HG03457 (cell line): ENCODE data around the gene TTC5.
A peak's percentile ranks its signal among the peaks of the same experiment; 100 is the strongest.
"Not testable (repeated sequence)": the region's sequence is repeated elsewhere in the genome, so short reads cannot be mapped to it uniquely, and the experiment has no call there.

Source experiments
- ATAC-seq: cut with Tn5 transposase; IDR thresholded peaks from one replicate; pipeline ENCODE4 v1.9.1; 2021; ENCODE audit warnings: moderate number of reproducible peaks; ENCODE audit not compliant: unreplicated experiment

Gene TTC5, protein sequence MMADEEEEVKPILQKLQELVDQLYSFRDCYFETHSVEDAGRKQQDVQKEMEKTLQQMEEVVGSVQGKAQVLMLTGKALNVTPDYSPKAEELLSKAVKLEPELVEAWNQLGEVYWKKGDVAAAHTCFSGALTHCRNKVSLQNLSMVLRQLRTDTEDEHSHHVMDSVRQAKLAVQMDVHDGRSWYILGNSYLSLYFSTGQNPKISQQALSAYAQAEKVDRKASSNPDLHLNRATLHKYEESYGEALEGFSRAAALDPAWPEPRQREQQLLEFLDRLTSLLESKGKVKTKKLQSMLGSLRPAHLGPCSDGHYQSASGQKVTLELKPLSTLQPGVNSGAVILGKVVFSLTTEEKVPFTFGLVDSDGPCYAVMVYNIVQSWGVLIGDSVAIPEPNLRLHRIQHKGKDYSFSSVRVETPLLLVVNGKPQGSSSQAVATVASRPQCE

DNA sequence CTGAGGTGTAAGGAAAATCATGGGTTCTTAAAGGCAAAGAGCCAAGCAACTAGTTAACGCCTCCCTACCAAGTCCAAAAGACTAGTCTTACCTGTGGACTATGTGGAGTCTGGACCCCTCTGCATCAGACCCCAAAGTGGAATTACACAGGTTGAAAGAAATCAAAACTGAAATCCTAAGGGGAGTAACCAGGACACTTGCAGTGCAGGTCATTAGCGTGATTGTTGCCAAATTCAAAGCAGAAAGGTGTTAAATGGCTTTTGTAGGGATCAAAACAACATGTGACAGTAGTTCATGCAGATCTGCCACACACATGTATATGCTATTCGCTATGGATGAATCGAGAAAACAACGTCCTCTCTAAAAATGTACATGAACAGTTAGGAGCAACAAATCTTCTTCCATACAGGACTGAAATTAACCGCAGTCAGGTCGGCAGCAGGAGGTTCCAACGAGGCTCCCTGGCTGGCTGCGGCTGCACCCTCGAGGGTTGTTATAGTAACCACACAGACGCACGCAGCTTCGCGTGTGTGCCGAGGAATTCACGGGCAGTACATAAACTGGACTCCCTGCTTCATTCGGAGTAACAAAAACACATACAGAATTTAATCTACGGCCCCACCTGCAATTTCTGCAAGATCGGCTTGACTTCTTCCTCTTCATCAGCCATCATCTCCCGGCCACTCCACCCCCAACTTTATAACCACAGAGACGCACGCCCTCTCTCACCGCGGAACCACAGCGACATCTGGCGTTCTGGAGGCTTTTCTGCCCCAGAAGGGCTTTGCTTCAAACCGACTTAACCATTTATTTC is at the start of gene TTC5:
TSS of gene TTC5 (minus strand) at position 687 of the 814 bp plus-strand sequence. CDS start at position 673, 14 bp downstream.
- peak; percentile 88 for ATAC-seq

DNA sequence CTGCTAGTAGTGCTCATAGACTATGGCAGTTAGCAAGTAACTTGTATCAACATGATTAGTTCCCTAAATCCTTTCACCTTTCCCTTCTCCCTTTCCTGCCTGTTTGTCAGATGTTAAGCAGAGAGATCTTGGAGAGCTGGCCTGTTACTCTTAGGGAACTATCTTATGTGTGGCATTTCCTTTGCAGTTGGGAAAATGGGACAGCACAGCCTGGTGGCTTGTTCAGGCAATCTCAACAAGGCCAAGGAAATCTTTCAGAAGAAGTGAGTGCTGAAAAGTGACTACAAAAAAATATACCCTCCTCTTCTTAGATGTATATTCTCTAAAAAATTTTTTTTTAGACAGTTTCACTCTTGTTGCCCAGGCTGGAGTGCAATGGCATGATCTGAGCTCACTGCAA is 45.1 kb upstream of the TTC5 start:
- ATAC-seq, result no peak

DNA sequence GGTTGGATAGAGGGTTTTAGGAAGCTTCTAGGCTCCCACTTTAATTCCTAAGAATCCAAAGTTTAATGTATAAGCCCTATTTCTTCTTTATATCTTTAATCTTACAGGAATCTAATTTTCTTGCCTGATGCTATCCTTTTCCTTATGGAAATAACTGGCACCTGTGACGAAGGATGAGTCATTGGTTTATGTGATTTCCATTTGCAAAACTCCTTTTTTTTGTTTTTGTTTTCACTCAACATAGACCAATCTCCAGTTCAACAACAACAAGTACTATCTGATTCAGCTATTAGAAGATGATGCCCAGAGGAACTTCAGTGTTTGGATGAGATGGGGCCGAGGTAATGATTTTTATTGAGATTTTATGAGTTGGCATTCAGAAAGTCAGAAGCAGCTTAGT is 44.5 kb upstream of the TTC5 start:
- no peak for ATAC-seq

DNA sequence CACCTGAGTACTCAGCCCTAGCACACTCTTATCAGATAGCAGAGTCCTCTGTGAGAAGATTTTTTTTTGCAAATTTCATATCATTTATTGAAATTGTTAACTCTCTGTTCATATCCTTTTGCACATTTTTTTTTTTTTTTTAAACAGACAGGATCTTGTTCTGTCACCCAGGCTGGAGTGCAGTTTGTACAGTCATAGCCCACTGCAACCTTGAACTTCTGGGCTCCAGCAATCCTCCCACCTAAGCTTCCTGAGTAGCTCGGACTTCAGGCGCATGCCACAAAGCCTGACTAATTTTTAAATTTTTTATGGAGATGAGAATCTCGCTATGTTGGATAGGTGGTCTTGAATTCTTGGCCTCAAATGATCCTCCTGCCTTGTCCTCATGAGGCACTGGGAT is 42.0 kb upstream of the TTC5 start:
- ATAC-seq, result no peak

DNA sequence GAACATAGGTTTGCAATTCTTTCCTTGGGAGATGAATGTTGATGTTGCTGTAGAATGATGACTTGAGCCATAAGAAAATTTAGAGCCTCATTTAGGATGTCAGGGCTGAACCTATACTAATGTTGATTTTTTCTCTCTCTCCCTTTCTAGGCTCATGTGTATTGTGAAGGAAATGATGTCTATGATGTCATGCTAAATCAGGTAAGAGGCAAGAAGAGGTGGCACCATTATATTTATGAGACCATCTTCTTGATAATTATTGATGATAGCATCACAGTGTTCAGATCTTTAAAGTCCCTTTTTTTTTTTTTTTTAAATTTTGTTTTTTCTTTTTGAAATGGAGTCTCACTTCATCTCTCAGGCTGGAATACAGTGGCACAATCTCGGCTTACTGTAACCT is 41.0 kb upstream of the TTC5 start:
- no peak for ATAC-seq

DNA sequence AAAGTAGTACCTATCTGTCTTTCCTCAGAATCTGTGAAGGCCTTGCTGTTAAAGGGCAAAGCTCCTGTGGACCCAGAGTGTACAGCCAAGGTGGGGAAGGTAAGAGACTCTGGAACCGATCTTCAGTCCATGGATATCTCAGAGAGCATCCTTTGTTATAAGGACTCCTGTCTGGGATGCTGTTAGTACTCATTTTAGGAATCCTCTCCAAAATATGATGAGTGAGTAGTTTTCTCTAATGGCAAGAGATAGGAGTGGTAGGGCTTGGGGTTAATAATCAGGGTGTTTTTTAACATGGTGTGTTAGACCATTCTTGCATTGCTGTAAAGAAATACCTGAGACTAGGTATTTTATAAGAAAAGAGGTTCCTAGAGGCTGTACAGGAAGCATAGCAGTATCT is 39.6 kb upstream of the TTC5 start:
- no peak for ATAC-seq

DNA sequence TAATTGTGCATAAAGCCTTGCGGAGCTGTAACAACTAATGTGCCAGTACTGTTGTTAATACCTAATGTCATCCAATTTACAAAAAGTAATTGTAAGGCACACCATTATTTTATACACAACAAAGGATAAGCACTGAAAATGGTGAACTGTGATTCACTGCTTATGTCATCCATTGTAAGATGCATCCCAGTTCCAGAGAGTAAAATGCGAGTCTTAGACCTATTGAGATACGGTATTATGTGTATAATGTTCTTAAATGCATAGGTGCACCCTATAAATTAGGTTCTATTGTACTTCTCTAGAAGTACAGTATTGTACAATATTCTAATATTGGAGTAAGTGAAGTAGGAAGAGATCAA is 38.1 kb upstream of the TTC5 start:
- no peak for ATAC-seq

DNA sequence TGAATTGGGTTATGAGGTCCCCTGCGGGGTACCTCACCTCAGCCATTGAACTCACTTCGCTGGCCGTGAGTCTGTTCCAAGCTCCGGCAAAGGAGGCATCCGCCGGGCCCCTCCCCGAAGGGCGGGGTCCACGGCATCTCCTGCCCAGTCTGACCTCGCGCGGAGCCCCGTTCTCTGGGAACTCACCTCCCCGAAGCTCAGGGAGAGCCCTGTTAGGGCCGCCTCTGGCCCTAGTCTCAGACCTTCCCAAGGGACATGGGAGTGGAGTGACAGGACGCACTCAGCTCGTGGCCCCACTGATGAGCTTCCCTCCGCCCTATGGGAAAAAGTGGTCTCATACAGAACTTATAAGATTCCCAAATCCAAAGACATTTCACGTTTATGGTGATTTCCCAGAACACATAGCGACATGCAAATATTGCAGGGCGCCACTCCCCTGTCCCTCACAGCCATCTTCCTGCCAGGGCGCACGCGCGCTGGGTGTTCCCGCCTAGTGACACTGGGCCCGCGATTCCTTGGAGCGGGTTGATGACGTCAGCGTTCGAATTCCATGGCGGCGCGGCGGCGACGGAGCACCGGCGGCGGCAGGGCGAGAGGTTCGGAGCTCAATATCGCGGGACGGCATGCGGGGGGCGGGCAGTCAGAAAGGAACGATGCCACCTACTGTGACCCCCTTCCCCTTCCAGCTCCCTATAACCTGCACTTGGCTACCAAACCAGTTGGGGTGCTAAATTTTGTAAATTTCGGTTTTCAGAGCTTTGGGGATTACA is 37.5 kb upstream of the TTC5 start, which contains the start of gene PARP2:
TSS of gene PARP2 (plus strand) at position 544 of the 770 bp plus-strand sequence. CDS start at position 551, 7 bp downstream.
- ATAC-seq, result peak; percentile 90

DNA sequence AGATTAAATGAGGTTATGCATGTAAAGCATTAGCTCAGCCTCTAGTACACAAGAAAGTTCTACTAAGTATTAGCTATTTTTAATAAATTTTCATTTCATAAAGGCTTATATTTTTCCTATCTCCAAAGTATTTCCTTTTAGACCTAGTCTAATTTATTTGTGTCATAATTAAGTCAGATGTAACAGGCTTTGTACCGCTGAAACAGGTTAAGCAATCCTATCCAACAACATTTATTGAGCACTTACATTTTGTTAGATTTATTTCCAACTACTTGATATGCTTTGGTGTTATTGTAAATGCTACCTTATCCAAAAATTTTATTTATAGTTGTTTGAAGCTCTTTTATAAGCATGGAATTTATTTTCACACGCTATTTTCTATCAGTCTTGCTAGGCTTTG is 35.9 kb upstream of the TTC5 start:
- ATAC-seq, result no peak

DNA sequence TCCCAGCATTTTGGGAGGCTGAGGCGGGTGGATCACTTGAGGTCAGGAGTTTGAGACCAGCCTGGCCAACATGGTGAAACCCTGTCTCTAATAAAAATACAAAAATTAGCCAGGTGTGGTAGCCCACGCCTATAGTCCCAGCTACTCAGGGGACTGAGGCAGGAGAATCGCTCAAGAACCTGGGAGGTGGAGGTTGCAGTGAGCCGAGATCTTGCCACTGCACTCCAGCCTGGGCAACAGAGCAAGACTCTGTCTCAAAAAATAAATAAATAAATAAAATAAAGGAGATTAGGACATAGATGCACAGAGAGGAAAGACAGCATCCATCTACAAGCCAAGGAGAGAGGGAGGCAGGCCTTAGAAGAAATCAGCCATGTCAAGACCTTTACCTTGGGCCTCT is 35.3 kb upstream of the TTC5 start:
- ATAC-seq, result not testable (repeated sequence)

DNA sequence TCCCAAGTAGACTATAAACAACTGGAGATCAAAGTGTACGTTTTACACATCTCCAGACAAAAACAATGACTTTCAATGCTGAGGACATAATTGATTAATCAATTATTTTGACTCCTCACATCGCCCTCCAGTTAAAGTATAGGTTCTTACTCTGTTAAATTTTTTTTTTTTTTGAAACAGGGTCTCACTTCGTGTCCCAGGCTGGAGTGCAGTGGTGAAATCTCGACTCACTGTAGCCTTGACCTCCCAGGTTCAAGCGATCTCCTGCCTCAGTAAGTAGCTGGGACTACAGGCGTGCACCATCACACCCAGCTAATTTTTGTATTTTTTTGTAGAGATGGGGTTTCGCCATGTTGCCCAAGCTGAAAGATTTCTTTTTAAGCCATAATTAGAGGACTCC is 28.3 kb upstream of the TTC5 start:
- ATAC-seq, result no peak

DNA sequence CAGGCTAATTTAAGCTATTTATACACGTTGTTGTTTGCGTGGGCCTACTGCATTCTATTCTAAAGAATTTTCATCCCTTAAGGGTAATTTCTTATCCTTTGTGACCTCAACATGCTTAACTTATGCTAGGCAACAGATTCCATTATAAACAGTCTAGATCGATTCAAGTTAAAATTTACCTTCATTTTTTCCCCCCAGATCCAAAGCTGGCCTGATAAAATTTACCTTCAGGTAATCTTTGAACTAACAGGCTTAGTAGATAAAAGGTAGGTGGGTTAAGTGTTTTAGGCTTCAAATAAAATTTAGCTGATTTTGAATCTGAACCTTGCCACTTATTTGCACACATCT is 27.7 kb upstream of the TTC5 start:
- no peak for ATAC-seq

DNA sequence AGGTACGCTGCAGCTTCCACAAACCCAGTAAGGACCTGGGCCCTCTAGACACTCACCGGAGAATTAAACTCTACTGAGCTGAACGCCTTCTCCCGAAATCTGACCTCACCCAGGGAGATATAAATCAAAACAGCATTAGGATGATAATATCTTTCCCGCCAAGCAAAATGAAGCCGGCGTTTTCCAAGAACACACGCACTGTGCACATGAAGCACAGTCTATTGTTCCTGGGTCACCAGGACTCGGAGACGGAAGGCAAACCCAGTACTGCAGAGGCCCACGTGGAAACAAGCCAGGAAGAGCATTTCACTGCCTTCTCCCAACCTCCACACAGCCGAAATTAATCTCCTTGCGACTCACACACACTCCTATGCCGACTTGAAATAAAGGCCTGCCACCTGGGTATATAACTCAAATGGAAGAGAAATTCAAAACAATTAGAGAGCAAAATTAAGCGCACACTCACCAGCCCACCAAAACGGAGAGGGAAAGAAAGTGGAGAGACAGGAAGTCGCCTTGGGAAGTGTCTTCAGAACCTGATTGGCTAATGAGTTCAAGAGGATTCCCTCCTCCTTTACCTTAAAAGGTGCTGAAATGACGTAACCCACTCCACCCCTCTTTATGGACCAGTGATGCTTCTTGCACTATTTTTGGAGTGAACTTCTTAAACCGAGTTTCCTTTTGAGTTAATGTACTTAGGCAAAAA is 27.2 kb upstream of the TTC5 start, which contains the start of gene CCNB1IP1:
TSS of gene CCNB1IP1 (minus strand) at position 492 of the 706 bp plus-strand sequence. CDS start 16,756 bp downstream, outside the sequence.
- ATAC-seq, result peak; percentile 88

DNA sequence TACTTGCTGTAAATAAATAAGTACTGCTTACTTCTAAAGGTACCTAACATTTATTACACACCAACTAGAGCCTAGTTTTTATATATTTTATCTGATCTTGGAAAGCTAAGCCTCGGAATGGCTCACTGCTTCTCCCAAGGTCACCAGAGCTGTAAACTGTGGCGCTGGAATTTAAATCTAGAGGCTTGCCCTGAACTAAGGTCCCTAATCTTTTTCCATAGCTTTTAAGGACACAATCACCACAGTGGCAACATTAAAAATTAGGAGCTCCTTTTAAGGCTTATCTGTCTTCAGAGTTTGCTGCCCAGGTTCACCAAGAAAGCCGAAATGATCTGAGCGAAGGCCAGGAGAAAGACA is 26.7 kb upstream of the TTC5 start:
- no peak for ATAC-seq

DNA sequence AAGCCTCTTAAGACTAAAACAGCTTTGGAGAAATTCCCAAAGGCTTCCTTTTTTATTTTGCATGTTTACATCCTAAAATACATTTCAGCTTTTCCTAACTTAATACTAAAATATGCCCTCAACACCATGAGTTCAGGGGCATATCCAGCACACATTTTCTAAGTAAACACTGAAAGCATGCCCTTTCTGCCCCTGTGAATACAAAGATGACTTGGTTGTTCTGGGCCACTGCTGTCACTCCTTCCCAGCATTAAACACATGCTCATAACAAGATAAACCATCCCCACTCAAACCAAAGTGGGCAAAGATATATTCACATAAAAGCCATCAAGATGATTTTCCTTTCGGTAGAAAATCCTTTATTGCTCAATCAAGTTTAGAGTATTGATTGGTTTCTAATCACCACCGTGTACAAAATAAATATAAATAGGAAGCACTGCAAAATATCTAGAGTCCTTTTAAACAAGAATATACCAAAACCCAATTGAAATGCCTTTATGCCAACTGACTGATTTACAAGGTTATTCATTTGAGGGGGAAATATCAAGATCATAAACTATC is 25.4 kb upstream of the TTC5 start:
- no peak for ATAC-seq

DNA sequence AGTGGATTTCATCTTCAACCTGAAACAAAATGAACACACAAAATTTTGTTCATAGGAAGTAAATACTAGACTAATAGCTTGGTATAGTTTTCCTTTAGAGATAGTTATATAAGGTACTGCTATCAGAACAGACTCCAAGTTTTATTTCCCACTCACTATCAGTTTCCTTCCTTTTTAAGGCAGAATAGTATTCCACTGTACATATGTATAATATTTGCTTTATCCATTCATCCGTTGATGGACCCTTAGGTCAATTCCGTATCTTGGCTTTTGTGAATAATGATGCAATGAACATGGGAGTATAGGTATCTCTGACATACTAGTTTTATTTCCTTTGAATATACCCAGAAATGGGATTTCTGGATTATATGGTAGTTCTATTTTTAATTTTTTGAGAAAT is 23.6 kb upstream of the TTC5 start:
- ATAC-seq, result no peak

DNA sequence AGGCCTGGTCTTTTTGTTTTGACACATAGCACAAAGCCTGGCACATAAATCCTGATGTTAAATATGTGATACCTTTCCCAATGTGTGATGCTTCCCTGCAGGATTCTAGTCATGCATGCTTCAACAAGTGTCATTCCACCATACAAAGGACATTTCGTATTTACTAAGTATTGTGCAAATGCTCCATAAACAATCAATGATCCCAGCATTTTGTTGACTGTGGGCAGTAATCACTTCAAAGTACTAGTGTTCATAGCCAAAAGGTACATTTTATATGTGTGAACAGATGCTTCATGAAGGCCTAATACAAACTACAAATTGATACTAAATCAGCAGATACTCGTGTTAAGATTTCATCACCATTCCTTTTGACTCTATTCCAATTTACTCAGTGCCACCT is 23.0 kb upstream of the TTC5 start:
- no peak for ATAC-seq

DNA sequence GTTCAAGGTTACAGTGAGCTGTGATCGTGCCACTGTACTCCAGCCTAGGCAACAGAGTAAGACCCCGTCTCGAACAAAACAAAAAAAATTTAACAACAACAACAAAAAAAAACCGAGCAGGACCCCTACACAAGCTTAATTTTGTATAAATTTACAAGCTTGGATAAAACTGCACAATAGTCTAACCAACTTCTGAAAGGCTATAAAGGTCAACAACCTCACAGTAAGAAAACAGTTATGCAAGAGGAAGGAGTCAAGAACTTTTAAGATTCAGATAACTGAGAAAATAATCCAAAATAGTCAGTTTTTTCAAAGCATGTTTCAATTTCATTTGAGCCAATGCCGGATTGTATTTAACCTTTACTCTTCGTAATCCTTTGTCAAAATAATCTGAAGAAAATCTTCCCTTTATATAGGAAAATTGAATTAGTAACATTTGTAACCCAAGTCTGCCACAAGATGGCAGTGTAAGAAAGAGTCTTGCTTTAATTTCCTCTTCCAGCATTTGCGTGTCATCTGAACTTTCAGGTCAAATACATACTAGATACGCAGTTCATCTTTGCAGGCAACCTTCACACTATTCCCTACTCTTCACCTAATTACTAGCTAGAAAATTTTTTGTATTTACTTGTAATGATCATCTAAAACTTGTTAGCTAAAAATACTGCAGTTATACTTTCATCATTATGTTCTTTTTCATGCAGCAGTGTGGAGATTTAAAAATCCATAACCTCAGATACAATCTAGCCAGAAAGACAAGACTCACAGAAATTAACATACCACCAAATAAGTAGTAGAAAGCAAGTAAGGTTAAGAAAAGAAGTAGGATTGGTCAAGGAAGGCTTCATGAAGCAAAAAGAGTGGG is 21.5 kb upstream of the TTC5 start:
- no peak for ATAC-seq

DNA sequence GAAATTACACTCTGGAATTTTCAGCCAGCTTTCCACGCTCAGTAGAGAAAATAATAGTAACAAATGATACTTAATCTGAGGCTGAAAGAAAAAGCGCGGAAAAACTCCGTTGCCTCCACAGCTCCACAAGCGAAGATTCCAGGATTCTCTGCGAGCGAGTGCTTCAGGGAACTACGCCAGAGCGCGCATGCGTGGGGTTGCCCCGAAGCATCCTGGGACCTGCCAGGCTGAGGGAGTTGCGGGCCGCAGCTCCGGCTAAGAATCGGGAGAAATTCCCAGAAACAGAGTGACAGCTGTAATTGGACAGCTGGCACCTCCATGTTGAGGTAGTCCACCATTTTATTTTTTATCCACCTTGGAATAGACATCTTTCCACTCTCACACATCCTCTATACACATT is 12.0 kb upstream of the TTC5 start:
- ATAC-seq, result no peak

DNA sequence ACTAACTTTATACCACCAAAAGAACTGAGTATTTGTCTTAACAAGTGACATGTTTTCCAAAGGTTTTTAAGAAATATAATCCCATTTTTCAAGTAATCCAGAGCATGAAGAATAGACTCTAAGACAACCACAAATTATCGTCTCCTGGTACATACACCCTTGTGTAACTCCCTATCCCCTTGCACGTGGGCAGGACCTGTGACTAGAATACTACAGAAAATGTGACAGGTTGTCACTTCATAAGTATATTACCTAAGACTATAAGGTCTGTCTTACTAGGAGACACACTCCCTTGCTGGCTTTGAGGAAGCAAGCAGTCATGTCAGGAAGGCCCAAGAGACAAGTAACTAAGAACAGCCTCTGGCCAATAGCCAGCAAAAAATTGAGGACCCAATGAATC is 8.3 kb upstream of the TTC5 start:
- ATAC-seq, result no peak
